A673 (cell line): ENCODE results near the gene ZFAND4.

ENCODE experiments used
- CTCF ChIP-seq: fragments of 300-800, 200-600 bp; sonication (generic); conservative IDR thresholded peaks from 2 replicates; pipeline ENCODE4 v1.5.1; 2017; ENCODE audit warnings: low read depth, mild to moderate bottlenecking, antibody characterized with exemption, low read length, moderate library complexity, mixed read lengths
- EZH2 ChIP-seq: fragments of 200-600 bp; sonication (generic); IDR thresholded peaks from 2 replicates; pipeline ENCODE4 v1.6.1; 2017; ENCODE audit warnings: borderline replicate concordance, low read depth, mild to moderate bottlenecking, mixed read lengths, antibody characterized with exemption, low read length; ENCODE audit not compliant: poor library complexity, severe bottlenecking

DNA sequence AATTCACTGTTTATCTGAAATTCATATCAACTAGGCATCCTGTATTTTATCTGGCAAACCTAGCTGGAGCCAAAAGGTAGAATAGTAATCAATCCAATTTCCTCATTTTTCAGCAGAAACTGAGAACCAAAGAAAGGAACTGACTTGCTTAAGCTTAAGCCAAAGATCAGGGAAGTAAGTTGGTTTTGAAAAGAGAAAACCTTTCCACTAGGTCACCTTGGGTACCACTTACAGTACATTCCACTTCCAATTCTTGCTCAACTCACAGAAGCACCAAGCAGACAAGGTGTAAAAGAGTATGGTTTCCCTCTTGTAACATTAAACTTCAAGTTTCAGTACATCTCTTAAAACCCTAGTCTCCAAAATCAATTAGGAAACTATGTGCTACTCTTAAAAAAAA, 79.6 kb downstream of the ZFAND4 start:
- TF ChIP-seq CTCF (no peak), EZH2 (no peak)
